ENCODE data around the gene ADGRG6.

- no peak for TF ChIP-seq CTCF (conservative IDR thresholded peaks at IDR 0.05; ENCODE audit: low read depth, low read length)
- TF ChIP-seq EZH2 (IDR thresholded peaks at IDR 0.05; ENCODE audit: borderline replicate concordance, low read depth, low read length, poor library complexity, severe bottlenecking), result no peak
Measured at GRCh38 chr6:142342986-142343385, 41.2 kb downstream of the ADGRG6 start.

Data from A673 (cell line).